SJSA1 (cell line): ENCODE measurements around the gene ARMC8. TPM values are rescaled to one million over a fixed set of nuclear protein-coding genes. Genes with fewer than 3 reads are reported as not detected.

Experiments
- DNase-seq, 2 experiments: peaks; one replicate each; pipeline ENCODE4 v3.0.0-alpha.2; 2015 to 2020; ENCODE audit warnings: low spot score in 2 of 2, low read depth in 1 of 2
- H3K27ac ChIP-seq: fragments of 250-450 bp; sonication (Bioruptor Pico); 2 replicates; pipeline ENCODE4 v1.5.1; 2020; ENCODE audit warnings: mild to moderate bottlenecking, moderate library complexity
- H3K27me3 ChIP-seq: fragments of 250-450 bp; sonication (Bioruptor Pico); replicated peaks from 2 replicates; pipeline ENCODE4 v1.5.1; 2020; ENCODE audit warnings: mild to moderate bottlenecking, moderate library complexity
- H3K36me3 ChIP-seq: fragments of 250-450 bp; sonication (Bioruptor Pico); 2 replicates; pipeline ENCODE4 v1.5.1; 2020; ENCODE audit warnings: mild to moderate bottlenecking
- H3K4me1 ChIP-seq: fragments of 250-450 bp; sonication (Bioruptor Pico); replicated peaks from 2 replicates; pipeline ENCODE4 v1.6.1; 2021; ENCODE audit warnings: mild to moderate bottlenecking
- H3K4me3 ChIP-seq: fragments of 250-450 bp; sonication (Bioruptor Pico); 2 replicates; pipeline ENCODE4 v1.5.1; 2020; ENCODE audit warnings: mild to moderate bottlenecking
- H3K9me3 ChIP-seq: fragments of 250-450 bp; sonication (Bioruptor Pico); replicated peaks from 2 replicates; pipeline ENCODE4 v1.5.1; 2020; ENCODE audit warnings: mild to moderate bottlenecking
- total RNA-seq: library from RNA; depleted of rRNA; stranded (reverse); fragments of >200 nt; shearing (Covaris generic); gene quantifications from 2 replicates; pipeline ENCODE4 v1.2.3, GENCODE V29; 2014

ARMC8 gene
- total RNA-seq, 1 experiment from 2014 or later, result 42.9 TPM

DNA sequence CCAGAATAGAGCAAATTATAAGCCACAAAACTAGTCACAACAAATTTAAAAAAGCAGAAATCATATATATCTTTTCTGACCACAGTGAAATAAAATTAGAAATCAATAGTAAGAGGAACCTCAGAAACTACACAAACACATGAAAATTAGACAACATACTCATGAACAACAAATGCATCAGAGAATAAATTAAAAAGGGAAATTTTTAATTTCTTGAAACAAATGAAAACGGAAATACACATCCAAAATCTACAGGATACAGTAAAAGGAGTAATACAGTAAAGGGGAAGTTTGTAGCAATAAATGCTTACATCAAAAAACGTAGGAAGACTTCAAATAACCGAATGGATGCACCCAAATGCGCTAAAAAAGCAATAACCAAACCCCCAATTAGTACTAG lies 123.4 kb downstream of the ARMC8 start:
- Histone ChIP-seq H3K4me1 (no peaks in the 10 kb centered on the region), H3K4me3 (no peak overlapping the region), H3K36me3 (no peaks in the 10 kb centered on the region), H3K27me3 (no peaks in the 10 kb centered on the region), H3K9me3 (0 out of 2 replicates have a peak, but pooled peaks cover 4% of the 10 kb centered on the region), H3K27ac (no peak overlapping the region)
- DNase-seq, result no peak

DNA sequence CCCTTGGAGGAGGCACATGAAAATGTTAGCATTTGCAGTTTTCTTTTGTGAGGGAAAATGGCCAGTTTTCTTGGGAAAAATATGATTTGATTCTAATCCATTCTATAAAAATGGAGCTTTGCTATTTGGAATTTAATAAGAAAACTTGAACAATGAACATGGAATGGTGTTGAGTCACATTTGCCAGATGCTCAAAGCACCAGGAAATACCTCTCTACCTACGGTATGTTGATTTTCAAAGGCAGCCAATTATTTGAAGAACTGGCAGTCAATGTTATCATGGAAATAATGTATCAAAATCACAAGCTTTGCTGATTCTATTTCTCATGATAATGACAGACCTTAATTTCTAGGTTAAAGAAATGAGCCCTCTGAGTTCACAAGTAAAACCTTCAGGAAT lies 127.7 kb downstream of the ARMC8 start:
- no peak overlapping the region for H3K27ac ChIP-seq
- H3K36me3 ChIP-seq, result no peaks in the 10 kb centered on the region
- no peaks in the 10 kb centered on the region for H3K4me1 ChIP-seq
- H3K4me3 ChIP-seq, result no peak overlapping the region
- H3K9me3 ChIP-seq, result no peaks in the 10 kb centered on the region
- DNase-seq, result no peak
- no peaks in the 10 kb centered on the region for H3K27me3 ChIP-seq

DNA sequence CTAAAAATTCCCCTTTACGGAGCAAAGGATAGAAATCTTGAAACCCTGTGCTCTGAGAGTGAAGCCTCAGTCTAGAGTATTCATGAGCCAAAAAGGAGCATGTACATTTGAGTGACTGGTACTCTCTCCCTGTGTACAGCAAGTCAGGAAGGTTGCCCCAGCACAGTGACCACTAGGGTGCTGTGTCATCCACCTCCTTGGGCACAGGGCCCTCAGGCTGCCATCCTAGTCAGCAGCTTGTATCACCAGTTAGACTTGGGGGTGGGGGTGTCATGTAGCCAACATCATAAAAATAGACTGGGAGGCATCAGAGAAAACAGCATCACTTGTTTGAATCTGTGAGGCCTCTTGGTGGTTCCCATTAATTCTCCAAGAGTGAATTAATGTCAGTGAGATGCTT lies 130.6 kb downstream of the ARMC8 start:
- no peaks in the 10 kb centered on the region for H3K9me3 ChIP-seq

DNA sequence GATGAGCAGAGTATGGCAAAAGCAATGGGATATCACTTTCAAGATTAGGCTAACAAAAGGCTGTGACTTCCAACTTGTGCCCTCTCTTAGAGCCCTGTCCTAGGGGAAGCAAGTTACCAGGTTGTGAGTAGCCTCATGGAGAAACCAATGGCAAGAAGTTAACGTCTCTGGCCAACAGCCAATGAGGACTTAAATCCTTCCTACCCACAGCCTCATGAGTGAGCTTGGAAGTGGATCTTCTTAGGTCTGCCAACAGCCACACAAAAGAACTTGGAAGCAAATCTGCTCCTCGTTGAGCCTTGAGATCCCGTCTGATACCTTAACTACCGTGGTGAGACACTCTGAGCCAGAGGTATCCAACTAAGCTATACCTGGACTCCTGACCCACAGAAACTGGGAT lies 136.9 kb downstream of the ARMC8 start:
- peaks cover 10% of the 10 kb centered on the region for H3K4me1 ChIP-seq
- H3K4me3 ChIP-seq, result no peak overlapping the region
- H3K27me3 ChIP-seq, result no peaks in the 10 kb centered on the region
- H3K27ac ChIP-seq, result no peak overlapping the region
- DNase-seq, result no peak
- no peaks in the 10 kb centered on the region for H3K36me3 ChIP-seq
- no peaks in the 10 kb centered on the region for H3K9me3 ChIP-seq

More for the DNA sequence above, 130.6 kb downstream of the ARMC8 start:
- H3K4me3 ChIP-seq, result no peak overlapping the region
- no peak for DNase-seq
- H3K27me3 ChIP-seq, result no peaks in the 10 kb centered on the region
- H3K27ac ChIP-seq, result no peak overlapping the region
- no peaks in the 10 kb centered on the region for H3K4me1 ChIP-seq
- no peaks in the 10 kb centered on the region for H3K36me3 ChIP-seq

DNA sequence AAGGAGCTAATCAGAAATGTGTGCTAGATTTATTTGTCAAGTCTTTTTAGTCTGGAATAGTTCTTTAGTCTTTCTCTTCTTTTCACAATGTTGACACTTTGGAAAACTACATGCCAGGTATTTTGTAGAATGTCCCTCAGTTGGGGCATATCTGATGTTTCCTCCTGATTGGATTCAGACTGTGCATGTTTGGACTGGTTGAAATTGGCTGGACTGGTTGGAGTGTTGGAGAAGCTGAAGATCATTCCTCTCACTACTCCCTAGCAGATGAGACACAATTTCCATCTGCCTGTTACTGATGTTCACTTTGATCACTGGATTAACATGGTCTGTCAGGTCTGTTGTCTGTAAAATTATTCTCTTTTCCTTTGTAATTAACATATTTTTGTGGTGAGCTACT lies 138.9 kb downstream of the ARMC8 start:
- Histone ChIP-seq H3K4me3 (no peak overlapping the region), H3K27me3 (no peaks in the 10 kb centered on the region), H3K36me3 (no peaks in the 10 kb centered on the region), H3K9me3 (no peaks in the 10 kb centered on the region), H3K27ac (no peak overlapping the region), H3K4me1 (peaks cover 14% of the 10 kb centered on the region)
- DNase-seq, result no peak

DNA sequence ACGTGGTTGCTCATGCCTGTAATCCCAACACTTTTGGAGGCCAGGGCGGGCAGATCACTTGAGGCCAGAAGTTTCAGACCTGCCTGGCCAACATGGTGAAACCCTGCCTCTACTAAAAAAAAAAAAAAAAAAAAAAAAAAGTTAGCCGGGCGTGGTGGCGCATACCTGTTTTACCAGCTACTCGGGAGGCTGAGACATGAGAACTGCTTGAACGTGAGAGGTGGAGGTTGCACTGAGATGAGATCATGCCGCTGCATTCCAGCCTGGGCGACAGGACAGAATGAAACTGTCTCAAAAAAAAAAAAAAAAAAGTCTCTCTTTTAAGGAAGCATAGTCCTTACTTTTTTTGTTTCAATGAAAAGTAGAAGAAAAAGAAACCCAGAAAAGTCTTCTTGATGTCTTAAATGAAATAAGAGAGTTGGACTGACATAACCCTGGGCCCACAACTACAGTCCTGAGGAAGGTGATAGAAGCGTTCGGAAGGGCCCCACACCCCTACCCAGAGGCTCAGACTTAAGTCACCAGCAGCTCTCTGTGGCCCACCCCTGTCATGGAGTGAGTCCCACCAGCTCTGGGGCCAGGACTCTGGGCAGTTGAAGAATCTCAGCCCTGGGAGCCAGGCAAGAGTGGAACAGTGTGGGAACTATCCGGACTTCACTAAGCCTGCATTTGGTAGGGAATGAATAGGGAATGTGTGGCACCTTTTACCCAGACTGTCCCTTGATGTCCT lies 139.9 kb downstream of the ARMC8 start:
- DNase-seq, result no peak
- H3K27ac ChIP-seq, result no peak overlapping the region

DNA sequence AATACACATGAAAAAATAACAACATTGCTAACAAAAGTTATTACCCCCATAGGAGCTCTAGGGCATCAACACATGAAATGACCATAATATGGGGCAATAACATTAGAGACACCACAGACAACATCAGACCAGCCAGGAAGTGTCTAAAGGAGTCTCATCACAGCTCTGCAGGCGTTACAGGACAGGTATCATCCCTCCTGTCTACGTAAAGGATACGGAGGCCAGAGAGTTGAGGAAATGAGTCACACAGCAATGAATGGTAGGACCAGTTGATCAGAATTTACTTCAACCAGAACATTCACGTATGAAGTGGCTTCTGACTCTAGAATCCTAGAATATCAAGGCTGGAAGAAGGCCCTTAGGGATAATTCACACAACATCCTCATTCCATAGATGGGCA lies 140.7 kb downstream of the ARMC8 start:
- Histone ChIP-seq H3K4me3 (no peak overlapping the region), H3K27me3 (no peaks in the 10 kb centered on the region), H3K4me1 (peaks cover 14% of the 10 kb centered on the region), H3K36me3 (no peaks in the 10 kb centered on the region), H3K9me3 (no peaks in the 10 kb centered on the region), H3K27ac (no peak overlapping the region)
- no peak for DNase-seq

More for the DNA sequence above, 139.9 kb downstream of the ARMC8 start:
- Histone ChIP-seq H3K9me3 (no peaks in the 10 kb centered on the region), H3K36me3 (no peaks in the 10 kb centered on the region), H3K27me3 (no peaks in the 10 kb centered on the region), H3K4me3 (no peak overlapping the region), H3K4me1 (peaks cover 14% of the 10 kb centered on the region)

- no peak overlapping the region for H3K4me3 ChIP-seq
- H3K27me3 ChIP-seq, result no peaks in the 10 kb centered on the region
- peak in 1 of 2 experiments; percentile 14 for DNase-seq
- H3K9me3 ChIP-seq, result no peaks in the 10 kb centered on the region
- no peak overlapping the region for H3K27ac ChIP-seq
- H3K4me1 ChIP-seq, result peaks cover 14% of the 10 kb centered on the region
- H3K36me3 ChIP-seq, result no peaks in the 10 kb centered on the region
Observed at GRCh38 chr3:138328341-138328740, 141.2 kb downstream of the ARMC8 start.

GRCh38 chr3:138329127-138329983 lies 142.3 kb downstream of the ARMC8 start, which contains the start of gene NME9:
Gene NME9, minus strand, starts transcription at chr3:138329851. Its CDS starts 516 bp downstream, at chr3:138329335.
- Histone ChIP-seq H3K27ac (no peak within 1 kb of the TSS), H3K4me1 (peaks cover 14% of the 10 kb centered on the region)
- peak; percentile 73 to 91 for DNase-seq

GRCh38 chr3:138329984-138330293 lies 142.8 kb downstream of the ARMC8 start:
- peak overlapping the region; percentile 46 for H3K4me3 ChIP-seq

More at GRCh38 chr3:138329127-138329983, 142.3 kb downstream of the ARMC8 start, which contains the start of gene NME9:
- H3K9me3 ChIP-seq, result no peaks in the 10 kb centered on the region
- peak within 1 kb of the TSS; percentile 46 for H3K4me3 ChIP-seq
- no peaks in the 10 kb centered on the region for H3K27me3 ChIP-seq
- no peaks in the 10 kb centered on the region for H3K36me3 ChIP-seq

GRCh38 chr3:138331143-138331894 lies 144.2 kb downstream of the ARMC8 start:
- DNase-seq, result no peak
- peaks cover 14% of the 10 kb centered on the region for H3K4me1 ChIP-seq

More at GRCh38 chr3:138329984-138330293, 142.8 kb downstream of the ARMC8 start:
- H3K27ac ChIP-seq, result no peak overlapping the region
- H3K4me1 ChIP-seq, result peaks cover 14% of the 10 kb centered on the region
- no peak for DNase-seq
- H3K9me3 ChIP-seq, result no peaks in the 10 kb centered on the region
- H3K36me3 ChIP-seq, result no peaks in the 10 kb centered on the region
- H3K27me3 ChIP-seq, result no peaks in the 10 kb centered on the region

GRCh38 chr3:138332472-138333073 lies 145.5 kb downstream of the ARMC8 start:
- H3K27ac ChIP-seq, result no peak overlapping the region
- H3K4me1 ChIP-seq, result peaks cover 14% of the 10 kb centered on the region
- no peak overlapping the region for H3K4me3 ChIP-seq
- no peaks in the 10 kb centered on the region for H3K9me3 ChIP-seq
- no peaks in the 10 kb centered on the region for H3K36me3 ChIP-seq
- DNase-seq, result peak in 1 of 2 experiments; percentile 46
- H3K27me3 ChIP-seq, result no peaks in the 10 kb centered on the region

More at GRCh38 chr3:138331143-138331894, 144.2 kb downstream of the ARMC8 start:
- no peak overlapping the region for H3K4me3 ChIP-seq
- no peaks in the 10 kb centered on the region for H3K27me3 ChIP-seq
- H3K27ac ChIP-seq, result no peak overlapping the region
- H3K36me3 ChIP-seq, result no peaks in the 10 kb centered on the region
- no peaks in the 10 kb centered on the region for H3K9me3 ChIP-seq

DNA sequence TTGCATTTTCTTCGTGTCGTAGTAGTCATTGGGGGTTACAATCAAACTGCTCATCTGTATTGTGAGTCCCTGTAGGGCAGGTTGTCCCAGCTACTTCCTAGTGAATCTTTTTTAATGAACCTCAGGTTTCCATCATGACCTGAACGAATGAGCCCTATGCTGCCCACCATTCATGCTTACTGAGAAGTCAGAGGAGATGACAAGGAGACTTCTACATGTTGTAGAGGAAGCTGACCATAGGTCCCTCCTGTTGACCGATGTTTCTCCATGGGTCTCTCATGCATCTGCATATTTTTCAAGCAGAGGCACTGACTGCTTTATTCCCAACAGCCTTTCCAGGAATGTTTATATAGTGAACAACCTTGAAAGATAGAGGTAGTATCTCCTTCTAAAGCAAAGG lies 147.5 kb downstream of the ARMC8 start:
- Histone ChIP-seq H3K4me3 (no peak overlapping the region), H3K4me1 (0 out of 2 replicates have a peak, but pooled peaks cover 3% of the 10 kb centered on the region), H3K36me3 (no peaks in the 10 kb centered on the region), H3K27me3 (no peaks in the 10 kb centered on the region), H3K27ac (no peak overlapping the region), H3K9me3 (no peaks in the 10 kb centered on the region)
- no peak for DNase-seq
